Body of pancreas (tissue), 4 donors: Measurements from ENCODE around the gene ZNF738.

Experiments used
- POLR2A ChIP-seq, 3 donors: fragments of 450-650 bp; IDR thresholded peaks; one replicate each; pipeline ENCODE4 v1.6.1; 2016; ENCODE audit warnings: antibody characterized with exemption in 3 of 3, mild to moderate bottlenecking in 2 of 3
- TF ChIP-seq, protein P1 (sequence below), 7 experiments: fragments of 450-650 bp in 4 of 7; fragments of 200-600 bp in 3 of 7; sonication (generic) in 3 of 7; IDR thresholded peaks; one replicate each; pipeline ENCODE4 v1.5.1; 2016 to 2019; ENCODE audit warnings: antibody characterized with exemption in 7 of 7

DNA sequence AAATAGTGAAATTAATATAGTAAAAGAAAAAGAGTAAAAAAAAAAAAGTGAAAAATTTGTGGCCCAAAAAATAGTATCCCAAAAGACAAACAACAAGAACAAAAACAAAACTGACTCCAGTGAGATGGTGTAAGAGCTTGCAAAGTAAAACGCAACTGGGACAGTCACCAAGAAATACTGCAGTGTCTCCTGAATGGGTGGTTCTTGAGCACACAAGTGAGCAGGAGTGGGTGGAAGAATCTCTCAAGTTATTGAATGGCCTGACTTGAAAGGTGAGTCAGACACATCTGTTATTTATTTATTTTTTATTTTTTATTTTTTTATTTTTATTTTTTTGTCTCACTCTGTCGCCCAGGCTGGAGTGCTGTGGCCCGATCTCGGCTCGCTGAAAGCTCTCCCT, 40.1 kb downstream of the ZNF738 start:
- TF ChIP-seq, protein P1, sequence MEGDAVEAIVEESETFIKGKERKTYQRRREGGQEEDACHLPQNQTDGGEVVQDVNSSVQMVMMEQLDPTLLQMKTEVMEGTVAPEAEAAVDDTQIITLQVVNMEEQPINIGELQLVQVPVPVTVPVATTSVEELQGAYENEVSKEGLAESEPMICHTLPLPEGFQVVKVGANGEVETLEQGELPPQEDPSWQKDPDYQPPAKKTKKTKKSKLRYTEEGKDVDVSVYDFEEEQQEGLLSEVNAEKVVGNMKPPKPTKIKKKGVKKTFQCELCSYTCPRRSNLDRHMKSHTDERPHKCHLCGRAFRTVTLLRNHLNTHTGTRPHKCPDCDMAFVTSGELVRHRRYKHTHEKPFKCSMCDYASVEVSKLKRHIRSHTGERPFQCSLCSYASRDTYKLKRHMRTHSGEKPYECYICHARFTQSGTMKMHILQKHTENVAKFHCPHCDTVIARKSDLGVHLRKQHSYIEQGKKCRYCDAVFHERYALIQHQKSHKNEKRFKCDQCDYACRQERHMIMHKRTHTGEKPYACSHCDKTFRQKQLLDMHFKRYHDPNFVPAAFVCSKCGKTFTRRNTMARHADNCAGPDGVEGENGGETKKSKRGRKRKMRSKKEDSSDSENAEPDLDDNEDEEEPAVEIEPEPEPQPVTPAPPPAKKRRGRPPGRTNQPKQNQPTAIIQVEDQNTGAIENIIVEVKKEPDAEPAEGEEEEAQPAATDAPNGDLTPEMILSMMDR (IDR thresholded peaks at IDR 0.05) = no peak
- TF ChIP-seq POLR2A (IDR thresholded peaks at IDR 0.05) = no peak
